NCI-H446 treated with DMSO at 0.1 percent for 48 hours (cell line): ENCODE results near the gene ADAT2.
A peak's percentile ranks its signal among the peaks of the same experiment; 100 is the strongest.
"Not testable (repeated sequence)": the region's sequence is repeated elsewhere in the genome, so short reads cannot be mapped to it uniquely, and the experiment has no call there.

Source experiments
- DNase-seq: peaks from one replicate; lab custom pipeline; 2025; lab: John Stamatoyannopoulos, UW

Gene ADAT2

DNA sequence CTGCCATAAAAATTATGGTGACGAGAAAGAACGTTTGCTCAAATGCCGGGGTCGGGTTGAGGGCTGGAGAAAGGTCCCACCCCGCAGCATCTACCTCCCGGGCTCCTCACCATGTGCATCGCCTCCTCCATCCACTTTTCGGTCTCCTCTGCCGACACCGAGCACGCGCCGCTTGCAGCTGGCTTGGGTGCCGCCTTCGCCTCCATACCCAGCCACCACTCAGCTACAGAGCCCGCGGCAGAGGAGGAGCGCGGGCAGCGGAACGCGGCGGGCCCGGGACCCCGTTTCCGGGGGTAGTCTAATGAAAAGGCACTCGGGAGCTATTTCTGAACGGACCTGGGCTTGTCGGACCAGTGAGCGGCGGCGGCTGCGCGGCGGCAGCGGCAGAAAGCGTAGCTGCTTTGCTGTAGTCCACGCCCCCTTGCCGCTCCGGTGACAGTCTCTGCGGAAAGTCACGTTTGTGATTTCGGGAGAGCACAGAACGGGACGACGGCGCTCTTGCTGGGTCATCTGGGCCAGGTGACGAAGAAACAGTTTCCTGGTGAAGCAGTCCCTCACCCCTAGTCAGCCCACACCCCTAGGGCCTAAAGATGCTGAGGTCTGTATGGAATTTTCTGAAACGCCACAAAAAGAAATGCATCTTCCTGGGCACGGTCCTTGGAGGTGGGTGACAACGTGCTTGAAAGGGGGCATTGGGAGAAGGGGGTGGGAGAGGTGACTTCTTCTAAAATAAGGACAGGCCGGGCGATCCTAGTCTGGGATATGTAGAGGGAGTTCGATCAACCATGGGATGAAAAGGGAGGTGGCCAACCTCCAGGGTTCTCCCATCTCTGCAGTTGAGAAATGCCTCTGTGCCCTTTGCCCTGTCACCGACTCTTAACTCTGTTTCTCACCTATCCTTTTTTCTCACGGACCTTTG is at the start of gene ADAT2, which contains the start of gene PEX3:
ADAT2 (minus strand) TSS at position 243 of the 919 bp plus-strand sequence; CDS start at position 206, 37 bp downstream.
PEX3 (plus strand) TSS at position 353 of the 919 bp plus-strand sequence; CDS start at position 591, 238 bp downstream.
- peak; percentile 86 for DNase-seq

DNA sequence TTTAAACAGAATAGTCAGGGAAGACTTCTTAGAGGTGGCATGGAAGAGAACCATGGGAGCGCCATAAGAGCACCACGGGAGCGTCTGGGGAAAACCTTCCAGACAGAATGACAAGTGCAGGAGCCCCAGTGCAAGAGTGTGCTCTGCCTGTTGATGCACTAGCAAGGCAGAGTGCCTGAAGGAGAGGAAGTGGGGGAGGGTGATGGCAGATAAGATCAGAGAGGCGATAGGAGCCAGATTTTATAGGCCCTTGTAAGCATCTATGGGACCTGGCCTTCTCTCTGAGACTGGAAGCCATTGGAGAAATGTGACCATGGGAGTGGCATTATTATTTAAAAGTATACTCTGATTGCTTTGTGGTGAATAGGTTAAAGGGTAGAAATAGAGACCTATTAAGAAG is 47.9 kb upstream of the ADAT2 start:
- DNase-seq = no peak

DNA sequence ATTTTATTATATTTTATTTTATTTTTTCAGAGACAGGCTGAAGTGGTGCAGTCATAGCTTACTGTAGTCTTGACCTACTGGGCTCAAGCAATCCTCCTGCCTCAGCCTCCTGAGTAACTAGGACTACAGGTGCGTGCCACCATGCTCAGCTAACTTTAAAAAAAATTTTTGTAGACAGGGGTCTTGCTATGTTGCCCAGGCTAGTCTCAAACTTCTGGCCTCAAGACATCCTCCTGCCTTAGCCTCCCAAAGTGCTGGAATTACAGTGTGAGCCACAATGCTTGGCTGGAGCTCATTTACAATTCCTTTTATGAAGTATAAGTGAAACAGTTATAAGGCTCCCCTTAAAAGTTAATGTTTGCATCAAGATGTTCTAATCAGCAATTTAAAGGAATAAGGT is 46.5 kb upstream of the ADAT2 start:
- no peak for DNase-seq

DNA sequence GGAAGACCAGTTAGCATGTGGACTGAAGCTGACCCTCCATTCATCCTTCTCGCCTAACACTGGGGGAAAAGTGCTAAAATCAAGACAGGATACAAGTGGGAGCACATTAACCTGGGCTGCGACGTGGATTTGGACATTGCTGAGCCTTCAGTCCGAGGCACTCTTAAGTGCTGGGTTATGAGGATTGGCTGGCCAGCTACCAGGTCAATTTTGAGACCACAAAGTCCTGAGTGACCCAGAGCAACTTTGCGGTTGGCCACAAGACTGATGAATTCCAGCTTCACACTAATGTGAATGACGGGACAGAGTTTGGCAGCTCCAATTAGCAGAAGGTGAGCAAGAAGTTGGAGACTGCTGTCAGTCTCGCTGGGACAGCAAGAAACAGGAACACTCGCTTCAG is 40.3 kb upstream of the ADAT2 start:
- no peak for DNase-seq

- no peak for DNase-seq
These were observed 39.7 kb upstream of the ADAT2 start for GRCh38 chr6:143490244-143490643.

GRCh38 chr6:143486752-143487151 is 36.3 kb upstream of the ADAT2 start:
- no peak for DNase-seq

DNA sequence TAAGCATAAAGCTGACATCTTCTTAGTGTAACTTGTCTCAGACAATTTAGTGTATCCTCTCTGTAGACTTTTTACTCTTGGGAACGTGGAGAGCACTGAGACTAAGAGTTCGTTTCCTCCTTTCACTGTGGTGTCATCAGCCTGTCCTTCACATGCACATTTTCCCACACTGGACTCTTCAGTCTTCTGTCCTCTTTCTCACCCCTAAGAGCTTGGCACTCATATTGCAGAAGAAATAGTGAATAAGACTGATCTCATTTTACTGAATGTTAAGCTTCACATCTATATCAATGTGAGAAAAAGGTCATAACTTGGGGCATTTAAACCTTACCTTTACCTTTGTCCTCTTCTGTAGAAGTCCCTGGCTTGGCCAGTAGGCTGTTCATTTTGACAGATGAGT is 35.5 kb upstream of the ADAT2 start:
- no peak for DNase-seq

DNA sequence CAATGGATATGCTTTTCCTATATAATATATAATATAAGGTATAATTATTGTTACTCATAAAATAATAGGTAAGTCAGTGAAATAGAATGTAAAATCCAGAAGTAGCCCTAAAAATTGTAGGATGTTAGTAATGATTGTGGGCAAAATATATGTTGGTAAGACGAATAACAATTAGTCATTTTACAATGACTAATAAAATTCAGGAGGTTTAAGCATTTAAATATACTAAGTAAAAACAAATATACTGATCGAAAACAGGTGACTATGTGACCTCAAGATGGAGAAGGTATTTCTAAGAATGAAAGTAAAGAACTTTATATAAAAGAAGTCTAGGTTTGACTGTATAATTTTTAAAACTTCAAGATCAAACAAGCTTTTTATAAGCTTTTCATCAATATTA is 32.1 kb upstream of the ADAT2 start:
- no peak for DNase-seq

- no peak for DNase-seq
These were observed 28.1 kb upstream of the ADAT2 start for GRCh38 chr6:143478479-143479062.

DNA sequence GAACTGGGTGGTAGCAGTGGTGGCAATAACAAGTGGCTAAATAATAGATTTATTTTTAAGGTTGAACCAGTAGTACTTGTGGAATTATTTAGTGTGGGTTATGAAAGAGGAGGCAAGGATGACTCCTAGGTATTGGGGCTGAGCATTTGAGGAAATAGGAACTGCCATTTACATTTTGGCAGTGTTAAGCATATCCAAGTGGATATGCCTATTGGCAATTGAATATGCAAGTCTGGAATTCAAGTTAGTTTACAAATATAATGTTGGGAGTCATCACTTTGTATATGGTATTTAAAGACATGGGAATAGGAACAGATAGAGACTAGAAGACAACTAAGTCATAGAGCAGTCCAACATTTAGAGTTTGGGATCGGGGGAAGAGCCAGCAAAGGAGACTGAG is 26.1 kb upstream of the ADAT2 start:
- no peak for DNase-seq

DNA sequence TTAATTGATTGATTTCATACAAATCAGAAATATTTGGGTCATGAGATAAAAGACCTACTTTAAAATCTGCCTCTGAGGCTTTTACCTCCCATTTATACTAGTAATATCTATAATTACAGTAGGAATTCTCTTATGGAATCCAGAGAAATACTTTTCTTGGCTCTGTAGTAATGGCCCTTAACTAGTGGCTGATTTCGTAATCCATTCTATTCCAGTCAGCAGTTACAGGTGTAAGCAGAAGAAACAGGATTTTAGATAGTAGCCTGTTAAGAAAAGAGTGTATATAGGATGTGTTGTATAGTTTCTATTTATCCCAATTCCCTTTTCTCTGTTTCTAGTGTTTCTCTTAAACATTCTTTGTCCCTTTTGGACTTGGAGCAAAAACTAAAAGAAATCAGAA is 21.3 kb upstream of the ADAT2 start:
- no peak for DNase-seq

- DNase-seq = not testable (repeated sequence)
These were observed 18.3 kb upstream of the ADAT2 start for GRCh38 chr6:143468823-143469222.

DNA sequence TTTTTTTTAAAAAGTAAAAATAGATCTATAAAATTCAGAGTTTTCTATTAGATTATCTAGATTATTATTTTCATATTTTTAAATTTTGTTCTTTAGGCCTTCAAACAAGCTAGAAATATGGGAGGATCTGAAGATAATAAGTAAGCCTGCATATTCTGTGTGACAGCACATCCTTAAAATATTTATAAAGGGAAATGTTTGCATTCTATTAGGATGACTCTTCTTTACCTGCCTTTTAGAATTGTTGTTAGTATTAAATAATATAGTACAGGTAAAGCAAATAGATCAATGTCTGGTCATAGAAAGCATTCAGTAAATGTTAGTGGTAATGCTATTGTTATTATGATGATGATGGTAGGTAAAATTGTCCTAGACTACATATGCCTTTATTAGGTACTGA is 17.5 kb upstream of the ADAT2 start:
- DNase-seq = no peak

GRCh38 chr6:143465546-143465945 is 15.1 kb upstream of the ADAT2 start:
- no peak for DNase-seq

DNA sequence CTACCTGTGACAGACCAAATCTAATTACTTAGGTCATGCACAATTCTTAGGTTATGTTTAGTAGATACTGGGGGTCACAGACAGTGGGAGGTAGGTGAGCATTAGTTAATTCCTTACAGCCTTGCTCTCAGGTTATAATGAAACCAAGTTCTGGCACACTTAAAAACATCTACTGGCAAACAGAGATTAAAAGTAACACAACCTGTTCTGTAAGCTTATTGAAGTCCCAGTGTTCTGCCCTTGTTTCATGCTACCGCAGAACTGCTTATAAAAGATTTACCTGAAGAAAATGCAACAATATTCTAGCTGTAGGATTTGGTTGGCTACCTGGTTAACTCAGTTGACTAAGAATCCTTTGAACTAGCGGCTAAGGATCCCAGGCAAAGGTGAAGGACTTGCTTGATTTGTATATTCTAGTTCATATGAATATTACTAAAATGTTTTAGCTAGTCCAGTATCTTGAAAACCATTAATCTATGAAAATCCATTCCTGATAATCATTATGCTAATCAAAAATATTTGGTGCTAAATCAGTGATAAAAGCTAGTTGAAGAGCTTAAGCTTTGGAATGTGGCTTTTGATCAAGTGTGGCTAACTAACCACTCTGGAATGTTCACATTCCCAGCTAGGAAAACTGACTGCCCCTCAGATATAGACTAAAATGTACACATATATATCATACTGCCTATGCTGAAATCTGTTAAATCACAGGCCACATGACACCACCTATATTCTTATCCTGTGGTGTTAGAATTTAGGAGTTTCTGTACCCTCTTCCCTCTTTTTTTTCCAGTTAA is 7.3 kb upstream of the ADAT2 start:
- no peak for DNase-seq

DNA sequence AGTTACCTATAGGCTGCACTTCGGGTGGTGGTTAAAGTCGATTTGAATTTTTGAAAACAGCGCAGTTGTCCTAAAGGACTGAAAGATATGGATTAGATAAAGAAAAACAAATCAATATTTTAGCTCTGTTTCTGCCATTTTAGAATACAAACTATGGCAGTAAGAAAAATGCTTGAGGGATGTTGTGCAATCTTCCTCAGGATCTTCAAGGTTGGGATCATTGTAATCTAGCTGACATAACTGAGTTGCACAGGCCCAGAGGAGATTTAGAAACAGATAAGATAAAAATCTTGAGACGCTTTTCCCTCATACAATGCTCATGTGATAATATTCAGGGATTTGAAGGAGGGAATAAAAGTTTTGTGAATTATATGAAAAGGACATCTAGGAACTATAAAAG is 1.0 kb upstream of the ADAT2 start:
- no peak for DNase-seq

DNA sequence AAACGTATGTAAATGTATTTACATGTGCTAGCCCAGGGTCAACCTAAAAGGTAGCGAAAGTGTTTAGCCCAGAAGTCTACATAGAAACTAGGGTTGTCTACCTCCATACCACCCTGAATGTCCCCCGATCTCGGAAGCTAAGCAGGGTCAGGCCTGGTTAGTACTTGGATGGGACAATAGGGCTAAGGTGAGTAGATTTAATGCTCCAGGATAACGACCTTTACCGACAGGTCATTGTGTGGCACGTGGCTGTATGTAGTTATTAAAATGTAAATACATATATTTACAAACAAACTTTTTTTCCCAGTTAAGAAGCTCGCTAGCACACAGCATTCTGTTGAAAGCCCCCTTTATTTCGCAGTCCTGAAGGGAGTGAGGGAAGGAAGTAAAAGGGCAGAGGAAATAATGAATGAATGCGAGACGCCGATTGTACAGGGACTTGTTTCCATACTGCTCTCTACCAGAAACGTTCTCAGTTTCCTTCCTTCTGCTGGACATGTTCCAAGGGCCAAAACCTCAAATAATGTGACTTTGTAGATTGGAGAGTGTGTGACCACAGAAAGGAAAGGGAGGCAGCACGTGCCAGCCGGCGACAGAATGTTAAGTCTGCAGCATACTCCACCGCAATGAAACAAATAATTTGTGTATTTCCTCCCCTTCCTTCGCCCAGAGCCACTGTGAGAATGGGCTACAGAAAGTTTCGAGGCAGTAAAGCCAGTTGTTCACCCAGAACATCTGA is 612 bp downstream of the ADAT2 start:
- DNase-seq = no peak

DNA sequence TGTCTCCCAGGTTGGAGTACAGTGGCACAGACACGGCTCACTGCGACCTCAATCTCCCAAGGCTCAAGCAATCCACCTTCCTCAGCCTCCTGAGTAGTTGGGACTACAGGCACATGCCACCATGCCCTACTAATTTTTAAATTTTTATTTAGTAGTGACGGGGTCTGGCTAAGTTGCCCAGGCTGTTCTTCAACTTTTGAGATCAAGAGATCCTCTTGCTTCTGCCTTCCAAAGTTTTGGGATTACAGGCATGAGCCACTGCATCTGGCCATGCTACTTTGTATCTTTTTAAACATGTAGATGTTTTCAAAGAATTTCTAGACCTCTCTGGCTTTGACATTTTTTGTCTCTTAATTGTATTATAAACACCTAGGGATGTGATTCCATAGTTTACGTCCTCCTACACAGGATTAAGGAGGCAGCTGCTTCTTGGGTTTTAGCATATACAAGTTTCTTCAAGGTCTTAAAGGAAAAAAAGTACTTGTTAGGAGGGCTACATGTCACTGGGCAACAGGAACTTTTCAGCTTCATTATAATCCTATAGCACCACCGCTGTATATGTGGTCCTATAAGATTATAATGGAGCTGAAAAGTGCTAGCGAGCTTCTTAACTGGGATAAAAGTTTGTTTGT is 1.3 kb downstream of the ADAT2 start:
- no peak for DNase-seq

DNA sequence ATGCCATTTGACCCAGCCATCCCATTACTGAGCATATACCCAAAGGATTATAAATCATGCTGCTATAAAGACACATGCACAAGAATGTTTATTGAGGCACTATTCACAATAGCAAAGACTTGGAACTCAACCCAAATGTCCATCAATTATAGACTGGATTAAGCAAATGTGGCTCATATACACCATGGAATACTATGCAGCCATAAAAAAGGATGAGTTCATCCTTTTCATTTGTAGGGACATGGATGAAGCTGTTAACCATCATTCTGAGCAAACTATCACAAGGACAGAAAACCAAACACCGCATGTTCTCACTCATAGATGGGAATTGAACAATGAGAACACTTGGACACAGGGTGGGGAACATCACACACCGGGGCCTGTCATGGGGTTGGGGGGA is 2.6 kb downstream of the ADAT2 start:
- DNase-seq = not testable (repeated sequence)

DNA sequence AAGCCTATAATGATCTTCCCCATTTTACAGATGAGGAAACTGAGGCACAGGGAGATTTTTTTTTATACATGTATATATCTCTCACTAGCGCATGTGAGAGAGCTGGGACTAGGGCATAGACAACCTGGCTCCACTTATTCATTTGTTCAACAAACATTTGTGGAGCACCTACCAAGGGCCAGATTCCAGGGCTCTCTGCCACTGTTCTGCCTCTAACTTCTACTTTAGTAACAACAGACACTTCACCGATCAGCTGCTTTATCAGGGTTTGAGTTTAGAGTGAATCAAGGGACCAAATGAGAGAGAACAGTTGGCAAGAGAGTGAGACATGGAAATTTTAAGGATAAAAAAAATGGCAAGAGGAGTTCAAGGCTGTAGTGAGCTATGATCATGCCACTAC is 7.4 kb downstream of the ADAT2 start:
- no peak for DNase-seq
